Thoracic aorta (tissue), 2 donors: Measurements from ENCODE around the gene ARPC5. TPM values are rescaled to one million over a fixed set of nuclear protein-coding genes. Genes with fewer than 3 reads are reported as not detected.

Source experiments
- ATAC-seq: fragments of 150-250 bp; one replicate; pipeline ENCODE4 v1.8.0; 2017; ENCODE audit warnings: low read depth; ENCODE audit not compliant: insufficient number of reproducible peaks, low FRiP score
- DNase-seq: peaks from one replicate; pipeline ENCODE4 v3.0.0-alpha.2; 2020; ENCODE audit warnings: low spot score
- H3K27ac ChIP-seq, 2 donors: fragments of 200-600 bp; sonication (generic); 1 replicate in 1 of 2; 2 replicates in 1 of 2; pipeline ENCODE4 v1.5.1; 2016; ENCODE audit warnings: mild to moderate bottlenecking in 2 of 2, moderate library complexity in 2 of 2
- H3K27me3 ChIP-seq: fragments of 200-600 bp; sonication (generic); replicated peaks from 2 replicates; pipeline ENCODE4 v1.6.0; 2016; ENCODE audit warnings: mild to moderate bottlenecking; ENCODE audit not compliant: insufficient read depth
- H3K36me3 ChIP-seq: fragments of 200-600 bp; sonication (generic); one replicate; pipeline ENCODE4 v1.5.1; 2016
- H3K4me1 ChIP-seq, 2 donors: fragments of 200-600 bp; sonication (generic); 1 replicate in 1 of 2; 2 replicates in 1 of 2; pipeline versions ENCODE4 v1.5.1 to v1.6.0; 2016; ENCODE audit warnings: low read depth in 2 of 2, mild to moderate bottlenecking in 1 of 2; ENCODE audit not compliant: control insufficient read depth in 1 of 2
- H3K4me3 ChIP-seq: fragments of 200-600 bp; sonication (generic); 2 replicates; pipeline ENCODE4 v1.5.1; 2016; ENCODE audit warnings: mild to moderate bottlenecking
- H3K9me3 ChIP-seq: fragments of 200-600 bp; sonication (generic); 2 replicates; pipeline ENCODE4 v1.5.1; 2016
- total RNA-seq, 2 donors: library from RNA; depleted of rRNA; stranded (reverse); fragments of >200 nt; gene quantifications; one replicate each; pipeline versions ENCODE4 v1.1.0 to v1.2.3, GENCODE V29; 2016
- TF ChIP-seq, protein P1 (sequence below): fragments of 200-600 bp; sonication (generic); IDR thresholded peaks from one replicate; pipeline ENCODE4 v1.5.1; 2019; ENCODE audit warnings: antibody characterized with exemption

ARPC5 gene
- total RNA-seq, 2 donors from 2014 or later, result 102 to 108 TPM

DNA sequence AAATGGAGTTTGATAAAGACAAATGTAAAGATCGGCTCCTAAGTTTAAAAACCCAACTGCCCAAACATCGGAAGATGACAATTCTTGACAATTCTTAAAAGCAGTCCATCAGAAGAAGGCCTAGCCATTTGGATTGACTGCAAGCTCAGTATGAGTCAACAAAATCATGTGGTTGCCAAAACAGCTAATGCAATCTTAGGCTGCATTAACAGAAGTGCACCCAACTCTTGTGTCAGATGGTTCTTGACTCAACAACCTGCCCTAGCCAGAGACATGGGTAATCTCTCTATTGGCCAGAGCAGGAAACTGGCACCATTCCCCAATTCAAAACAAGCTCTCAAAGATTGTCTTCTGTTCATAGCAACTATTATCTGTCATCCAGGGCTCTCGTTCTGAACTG lies 35.4 kb downstream of the ARPC5 start:
- Histone ChIP-seq H3K4me3 (no peak overlapping the region), H3K27me3 (no peaks in the 10 kb centered on the region), H3K4me1 (peaks cover 0 to 3% of the 10 kb centered on the region in 2 donors), H3K27ac (no peak overlapping the region), H3K9me3 (no peaks in the 10 kb centered on the region), H3K36me3 (no peaks in the 10 kb centered on the region)
- ATAC-seq (no peak), DNase-seq (no peak)
- TF ChIP-seq, protein P1, sequence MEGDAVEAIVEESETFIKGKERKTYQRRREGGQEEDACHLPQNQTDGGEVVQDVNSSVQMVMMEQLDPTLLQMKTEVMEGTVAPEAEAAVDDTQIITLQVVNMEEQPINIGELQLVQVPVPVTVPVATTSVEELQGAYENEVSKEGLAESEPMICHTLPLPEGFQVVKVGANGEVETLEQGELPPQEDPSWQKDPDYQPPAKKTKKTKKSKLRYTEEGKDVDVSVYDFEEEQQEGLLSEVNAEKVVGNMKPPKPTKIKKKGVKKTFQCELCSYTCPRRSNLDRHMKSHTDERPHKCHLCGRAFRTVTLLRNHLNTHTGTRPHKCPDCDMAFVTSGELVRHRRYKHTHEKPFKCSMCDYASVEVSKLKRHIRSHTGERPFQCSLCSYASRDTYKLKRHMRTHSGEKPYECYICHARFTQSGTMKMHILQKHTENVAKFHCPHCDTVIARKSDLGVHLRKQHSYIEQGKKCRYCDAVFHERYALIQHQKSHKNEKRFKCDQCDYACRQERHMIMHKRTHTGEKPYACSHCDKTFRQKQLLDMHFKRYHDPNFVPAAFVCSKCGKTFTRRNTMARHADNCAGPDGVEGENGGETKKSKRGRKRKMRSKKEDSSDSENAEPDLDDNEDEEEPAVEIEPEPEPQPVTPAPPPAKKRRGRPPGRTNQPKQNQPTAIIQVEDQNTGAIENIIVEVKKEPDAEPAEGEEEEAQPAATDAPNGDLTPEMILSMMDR, result no peak

DNA sequence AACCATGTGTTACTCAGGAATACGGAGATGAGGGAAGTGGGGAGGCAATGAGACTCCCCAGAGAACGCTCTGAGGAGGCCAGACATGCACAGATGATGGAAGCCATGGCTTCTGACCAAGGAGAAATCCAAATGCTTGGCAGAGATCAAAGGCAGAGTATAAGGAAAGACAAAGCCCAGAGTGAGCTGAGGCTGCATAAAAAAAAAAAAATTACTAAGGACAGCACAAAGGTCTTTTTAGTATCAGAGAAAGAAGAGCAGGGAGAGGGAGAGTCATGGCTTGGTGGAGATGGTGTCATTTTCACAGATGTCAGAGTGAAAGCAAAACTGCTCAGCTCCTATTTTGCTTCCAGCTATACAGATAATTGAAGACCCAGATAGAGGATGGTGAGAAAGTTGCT lies 37.2 kb downstream of the ARPC5 start:
- Histone ChIP-seq H3K36me3 (no peaks in the 10 kb centered on the region), H3K4me3 (no peak overlapping the region), H3K27ac (no peak overlapping the region), H3K27me3 (no peaks in the 10 kb centered on the region), H3K9me3 (no peaks in the 10 kb centered on the region), H3K4me1 (peaks cover 0 to 3% of the 10 kb centered on the region in 2 donors)
- TF ChIP-seq, protein P1, result no peak
- ATAC-seq, result no peak
- no peak for DNase-seq

DNA sequence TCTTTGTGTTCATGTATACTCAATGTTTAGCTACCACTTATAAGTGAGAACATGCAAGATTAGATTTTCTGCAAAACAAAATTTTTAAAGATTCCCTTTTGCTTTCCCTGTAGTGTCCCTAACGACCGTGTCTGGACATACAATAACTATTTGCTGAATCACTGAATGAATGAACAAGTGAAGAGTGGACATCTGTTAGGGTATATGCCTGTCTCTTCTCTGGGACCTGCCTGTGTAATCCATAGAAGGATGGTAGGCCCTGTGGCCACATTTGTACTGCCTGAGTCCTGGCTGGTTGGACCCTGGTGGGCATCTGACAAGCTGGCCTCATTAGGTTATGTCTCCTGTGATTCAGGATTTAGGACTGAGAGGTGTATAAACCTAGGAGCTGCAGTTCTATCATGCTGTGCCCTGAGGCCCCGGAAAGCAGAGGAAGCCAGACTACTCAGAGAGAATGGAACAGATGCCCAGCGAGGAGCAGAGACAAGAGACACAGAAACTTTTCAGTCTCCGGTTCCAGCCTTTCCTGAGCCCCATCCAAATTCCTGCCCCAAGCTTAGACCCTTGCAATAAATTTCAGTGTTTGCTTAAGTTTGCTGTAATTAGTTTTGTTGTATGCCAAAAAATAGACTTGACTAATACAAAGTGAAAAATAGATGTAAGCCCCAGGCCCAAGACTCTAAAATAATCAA lies 37.8 kb downstream of the ARPC5 start:
- no peak overlapping the region for H3K4me3 ChIP-seq
- H3K9me3 ChIP-seq, result no peaks in the 10 kb centered on the region
- no peaks in the 10 kb centered on the region for H3K36me3 ChIP-seq
- ATAC-seq, result no peak
- no peak for DNase-seq
- peaks cover 0 to 3% of the 10 kb centered on the region in 2 donors for H3K4me1 ChIP-seq
- TF ChIP-seq, protein P1, result no peak
- no peaks in the 10 kb centered on the region for H3K27me3 ChIP-seq
- H3K27ac ChIP-seq, result no peak overlapping the region

DNA sequence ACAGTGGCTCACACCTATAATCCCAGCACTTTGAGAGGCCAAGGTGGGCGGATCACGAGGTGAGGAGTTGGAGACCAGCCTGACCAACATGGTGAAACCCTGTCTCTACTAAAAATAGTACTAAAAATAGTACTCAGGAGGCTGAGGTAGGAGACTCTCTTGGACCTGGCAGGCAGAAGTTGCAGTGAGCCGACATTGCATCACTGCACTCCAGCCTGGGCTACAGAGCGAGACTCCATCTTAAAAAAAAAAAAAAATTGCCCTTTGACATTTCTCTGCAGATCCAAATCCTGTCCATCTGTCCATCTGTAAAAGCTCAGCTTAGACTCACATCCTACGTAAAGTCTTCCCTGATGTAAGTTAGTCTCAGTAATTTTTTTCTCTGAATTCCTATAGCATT lies 39.1 kb downstream of the ARPC5 start:
- Histone ChIP-seq H3K9me3 (no peaks in the 10 kb centered on the region), H3K4me1 (peaks cover 0 to 3% of the 10 kb centered on the region in 2 donors), H3K4me3 (no peak overlapping the region), H3K36me3 (no peaks in the 10 kb centered on the region), H3K27me3 (no peaks in the 10 kb centered on the region), H3K27ac (no peak overlapping the region)
- DNase-seq, result no peak
- TF ChIP-seq, protein P1, result no peak
- ATAC-seq, result no peak

DNA sequence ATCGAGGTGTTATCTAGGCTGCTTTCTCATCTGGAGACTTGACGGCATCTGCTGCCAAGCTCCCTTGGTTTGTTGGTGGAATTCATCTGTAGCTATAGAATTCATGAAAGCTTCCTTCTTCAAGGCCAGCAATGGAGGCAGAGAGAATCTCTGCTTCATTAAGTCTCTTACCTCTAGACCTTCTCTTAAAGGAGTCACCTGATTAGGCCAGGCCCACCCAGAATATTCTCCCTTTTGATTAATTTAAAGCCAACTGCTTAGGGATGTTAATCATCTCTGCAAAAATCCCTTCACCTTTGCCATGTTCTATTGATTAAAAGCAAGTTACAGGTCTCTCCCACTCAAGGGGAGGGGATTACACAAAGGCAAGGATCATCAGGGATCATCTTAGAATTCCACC lies 40.0 kb downstream of the ARPC5 start:
- no peak overlapping the region for H3K27ac ChIP-seq
- peaks cover 0 to 3% of the 10 kb centered on the region in 2 donors for H3K4me1 ChIP-seq
- H3K4me3 ChIP-seq, result no peak overlapping the region
- ATAC-seq (no peak), DNase-seq (no peak)
- TF ChIP-seq, protein P1, result no peak
- H3K27me3 ChIP-seq, result no peaks in the 10 kb centered on the region
- H3K9me3 ChIP-seq, result no peaks in the 10 kb centered on the region
- H3K36me3 ChIP-seq, result no peaks in the 10 kb centered on the region
